Progenitor cell of endocrine pancreas (in vitro differentiated cells): Measurements from ENCODE around the gene TOGARAM1. TPM values are rescaled to one million over a fixed set of nuclear protein-coding genes. Genes with fewer than 3 reads are reported as not detected.

Experiments
- DNase-seq: peaks from one replicate; pipeline ENCODE4 v3.0.0; 2021; ENCODE audit warnings: low spot score; ENCODE audit not compliant: unreplicated experiment
- H3K27ac Mint-ChIP-seq: 2 replicates; pipeline ENCODE4 v1.8.0; 2021; ENCODE audit warnings: mild to moderate bottlenecking, moderate library complexity, mixed read lengths
- H3K27me3 Mint-ChIP-seq: 2 replicates; pipeline ENCODE4 v1.8.0; 2021; ENCODE audit warnings: mixed read lengths
- H3K36me3 Mint-ChIP-seq: 2 replicates; pipeline ENCODE4 v1.8.0; 2022; ENCODE audit warnings: mixed read lengths; ENCODE audit not compliant: insufficient read depth
- H3K4me1 Mint-ChIP-seq: 2 replicates; pipeline ENCODE4 v1.8.0; 2021; ENCODE audit warnings: low read depth, mixed read lengths
- H3K4me3 Mint-ChIP-seq: 2 replicates; pipeline ENCODE4 v1.8.0; 2021; ENCODE audit warnings: low read depth, mild to moderate bottlenecking, moderate library complexity, mixed read lengths
- H3K9me3 Mint-ChIP-seq: 2 replicates; pipeline ENCODE4 v1.8.0; 2021; ENCODE audit warnings: low read depth, mixed read lengths
- total RNA-seq: library from RNA; stranded (reverse); gene quantifications from 2 replicates; pipeline ENCODE4 v1.2.1, GENCODE V29; 2021
- TF ChIP-seq, protein P1 (sequence below): fragments of 200-600 bp; sonication (generic); IDR thresholded peaks from one replicate; pipeline ENCODE4 v1.5.0; 2021; ENCODE audit warnings: antibody characterized with exemption, mild to moderate bottlenecking; ENCODE audit not compliant: unreplicated experiment

TOGARAM1 gene
- total RNA-seq, 1 donor from 2014 or later = 25.0 TPM

DNA sequence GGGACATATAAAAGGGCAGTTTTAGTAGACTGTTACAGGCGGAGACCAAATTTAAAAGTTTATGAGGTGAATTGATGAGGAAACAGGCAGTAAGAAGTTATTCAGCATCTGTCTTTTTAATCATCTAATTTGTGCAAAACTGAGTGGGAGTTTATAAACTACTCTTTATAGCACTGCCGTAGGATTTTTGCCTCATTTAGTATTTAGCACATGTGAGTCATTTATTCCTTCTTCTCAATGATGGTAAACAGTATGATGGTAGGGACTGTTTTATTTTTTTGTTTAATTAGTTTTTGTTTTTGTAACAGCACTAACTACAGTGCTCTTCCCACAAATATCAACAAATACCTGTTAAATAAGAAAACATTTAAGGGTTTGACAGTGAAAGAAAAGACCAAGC, 20.6 kb downstream of the TOGARAM1 start:
- H3K27me3 Mint-ChIP-seq = no peaks in the 10 kb centered on the region
- no peaks in the 10 kb centered on the region for H3K9me3 Mint-ChIP-seq
- peaks cover 2% of the 10 kb centered on the region for H3K36me3 Mint-ChIP-seq
- no peaks in the 10 kb centered on the region for H3K4me1 Mint-ChIP-seq
- no peak for DNase-seq
- H3K27ac Mint-ChIP-seq = no peak overlapping the region
- H3K4me3 Mint-ChIP-seq = no peak overlapping the region
- TF ChIP-seq, protein P1, sequence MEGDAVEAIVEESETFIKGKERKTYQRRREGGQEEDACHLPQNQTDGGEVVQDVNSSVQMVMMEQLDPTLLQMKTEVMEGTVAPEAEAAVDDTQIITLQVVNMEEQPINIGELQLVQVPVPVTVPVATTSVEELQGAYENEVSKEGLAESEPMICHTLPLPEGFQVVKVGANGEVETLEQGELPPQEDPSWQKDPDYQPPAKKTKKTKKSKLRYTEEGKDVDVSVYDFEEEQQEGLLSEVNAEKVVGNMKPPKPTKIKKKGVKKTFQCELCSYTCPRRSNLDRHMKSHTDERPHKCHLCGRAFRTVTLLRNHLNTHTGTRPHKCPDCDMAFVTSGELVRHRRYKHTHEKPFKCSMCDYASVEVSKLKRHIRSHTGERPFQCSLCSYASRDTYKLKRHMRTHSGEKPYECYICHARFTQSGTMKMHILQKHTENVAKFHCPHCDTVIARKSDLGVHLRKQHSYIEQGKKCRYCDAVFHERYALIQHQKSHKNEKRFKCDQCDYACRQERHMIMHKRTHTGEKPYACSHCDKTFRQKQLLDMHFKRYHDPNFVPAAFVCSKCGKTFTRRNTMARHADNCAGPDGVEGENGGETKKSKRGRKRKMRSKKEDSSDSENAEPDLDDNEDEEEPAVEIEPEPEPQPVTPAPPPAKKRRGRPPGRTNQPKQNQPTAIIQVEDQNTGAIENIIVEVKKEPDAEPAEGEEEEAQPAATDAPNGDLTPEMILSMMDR = no peak

DNA sequence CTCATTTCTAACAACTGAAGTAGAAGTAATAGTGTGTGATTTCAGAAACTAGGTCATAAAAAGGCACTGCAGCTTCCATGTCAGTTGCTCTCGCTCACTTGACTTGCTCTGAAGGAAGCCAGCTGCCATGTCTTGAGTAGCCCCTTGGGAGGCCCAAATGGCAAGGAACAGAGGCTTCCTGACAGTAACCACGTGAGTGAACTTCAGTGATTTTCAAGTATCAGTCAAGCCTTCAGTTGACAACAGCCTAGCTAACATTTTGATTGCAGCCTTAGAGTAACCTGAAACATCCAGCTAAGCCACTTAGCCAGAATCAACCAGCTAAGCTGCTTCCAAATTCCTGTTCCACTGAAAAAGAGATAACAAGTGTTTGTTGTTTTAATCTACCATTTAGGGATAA, 26.7 kb downstream of the TOGARAM1 start:
- TF ChIP-seq, protein P1 = no peak
- no peak for DNase-seq
- no peaks in the 10 kb centered on the region for H3K4me1 Mint-ChIP-seq
- H3K36me3 Mint-ChIP-seq = peaks cover 2% of the 10 kb centered on the region
- H3K27ac Mint-ChIP-seq = no peak overlapping the region
- no peaks in the 10 kb centered on the region for H3K9me3 Mint-ChIP-seq
- no peaks in the 10 kb centered on the region for H3K27me3 Mint-ChIP-seq
- H3K4me3 Mint-ChIP-seq = no peak overlapping the region

DNA sequence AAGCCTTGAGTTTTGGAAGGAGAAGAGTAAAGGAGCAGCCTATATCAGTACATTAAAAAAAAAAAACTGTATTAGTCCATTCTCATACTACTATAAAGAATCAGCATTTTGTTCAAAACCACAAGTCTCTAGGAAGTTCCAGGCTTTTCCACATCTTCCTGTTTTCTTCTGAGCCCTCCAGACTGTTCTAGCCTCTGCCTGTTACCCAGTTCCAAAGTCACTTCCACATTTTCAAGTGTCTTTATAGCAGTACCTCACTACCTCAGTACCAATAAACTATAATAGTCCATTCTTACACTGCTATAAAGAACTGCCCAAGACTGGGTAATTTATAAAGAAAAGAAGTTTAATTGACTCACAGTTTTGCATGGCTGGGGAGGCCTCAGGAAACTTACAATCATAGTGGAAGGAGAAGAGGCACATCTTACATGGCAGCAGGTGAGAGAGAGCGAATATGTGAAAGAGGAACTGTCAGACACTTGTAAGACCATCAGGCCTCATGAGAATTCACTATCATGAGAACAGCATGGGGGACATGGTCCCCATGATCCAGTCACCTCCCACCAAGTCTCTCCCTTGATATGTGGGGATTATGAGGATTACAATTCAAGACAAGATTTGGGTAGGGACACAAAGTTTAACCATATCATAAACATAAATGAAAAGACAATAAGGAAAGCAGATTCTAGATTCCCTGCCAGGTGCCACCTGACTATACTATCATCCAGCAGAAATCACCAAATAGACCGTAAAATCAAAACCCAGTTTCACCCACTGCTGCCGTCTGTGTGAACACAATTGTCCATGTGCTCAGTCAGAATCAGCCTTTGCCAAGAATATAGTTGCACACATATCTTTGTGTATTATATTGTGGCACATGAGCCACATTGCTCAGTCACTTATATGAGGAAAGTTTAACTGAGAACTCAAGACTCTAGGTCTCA, 27.8 kb downstream of the TOGARAM1 start:
- Mint-ChIP-seq H3K27me3 (no peaks in the 10 kb centered on the region), H3K4me1 (peaks cover 2% of the 10 kb centered on the region), H3K36me3 (peaks cover 2% of the 10 kb centered on the region), H3K4me3 (no peak overlapping the region), H3K9me3 (no peaks in the 10 kb centered on the region), H3K27ac (peak overlapping the region; percentile 14)
- TF ChIP-seq, protein P1 = no peak
- DNase-seq = no peak

DNA sequence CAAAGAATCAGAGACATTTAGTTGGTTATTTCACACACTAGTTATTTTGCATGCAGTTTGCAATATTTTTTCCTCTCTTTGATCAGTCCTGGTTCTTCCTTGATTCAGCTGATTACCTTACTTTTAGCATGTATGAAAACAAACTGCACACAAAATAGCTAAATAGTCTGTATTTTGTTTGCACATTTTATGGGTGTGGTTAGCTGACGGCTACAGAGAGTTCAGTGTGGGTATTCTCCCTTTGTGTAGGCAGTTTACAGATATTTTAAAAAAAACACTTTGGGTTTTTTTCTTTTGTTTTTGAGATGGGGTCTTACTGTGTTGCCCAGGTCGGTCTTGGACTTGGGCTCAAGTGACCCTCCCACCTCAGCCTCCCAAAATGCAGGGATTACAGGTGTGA, 28.5 kb downstream of the TOGARAM1 start:
- H3K4me3 Mint-ChIP-seq = no peak overlapping the region
- no peak for DNase-seq
- TF ChIP-seq, protein P1 = no peak
- no peak overlapping the region for H3K27ac Mint-ChIP-seq
- H3K4me1 Mint-ChIP-seq = peaks cover 7% of the 10 kb centered on the region
- H3K9me3 Mint-ChIP-seq = no peaks in the 10 kb centered on the region
- no peaks in the 10 kb centered on the region for H3K27me3 Mint-ChIP-seq
- peaks cover 2% of the 10 kb centered on the region for H3K36me3 Mint-ChIP-seq

DNA sequence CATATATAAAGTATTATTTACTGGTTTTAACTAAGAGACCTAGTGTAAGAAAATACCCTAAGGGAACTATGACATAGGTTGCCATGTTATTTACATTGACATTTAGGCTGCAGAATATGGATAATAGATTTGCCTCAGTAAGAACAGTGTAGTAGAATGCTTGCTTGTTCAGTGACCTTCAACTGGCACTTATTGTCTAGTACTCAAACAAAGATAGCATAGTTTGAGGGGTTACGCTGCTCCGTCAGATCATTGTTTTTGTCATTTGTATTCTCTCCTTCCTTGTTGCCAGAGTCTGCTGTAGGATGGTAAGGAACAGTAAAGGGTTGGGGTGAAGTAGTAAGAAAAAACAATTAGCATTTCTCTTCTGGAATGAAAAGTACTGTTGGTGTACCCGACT, 33.2 kb downstream of the TOGARAM1 start:
- H3K27me3 Mint-ChIP-seq = no peaks in the 10 kb centered on the region
- TF ChIP-seq, protein P1 = no peak

More for the DNA sequence above, 33.2 kb downstream of the TOGARAM1 start:
- H3K4me1 Mint-ChIP-seq = peaks cover 13% of the 10 kb centered on the region
- DNase-seq = no peak
- H3K9me3 Mint-ChIP-seq = peaks cover 7% of the 10 kb centered on the region
- peak overlapping the region; percentile 47 for H3K27ac Mint-ChIP-seq
- peaks cover 17% of the 10 kb centered on the region for H3K36me3 Mint-ChIP-seq
- no peak overlapping the region for H3K4me3 Mint-ChIP-seq
